ENCODE results near the gene DMTF1. TPM values are rescaled to one million over a fixed set of nuclear protein-coding genes. Genes with fewer than 3 reads are reported as not detected.
"Not testable (repeated sequence)": the region's sequence is repeated elsewhere in the genome, so short reads cannot be mapped to it uniquely, and the experiment has no call there.

The DMTF1 gene
- total RNA-seq, 1 donor from 2014 or later: 123 TPM

DNA sequence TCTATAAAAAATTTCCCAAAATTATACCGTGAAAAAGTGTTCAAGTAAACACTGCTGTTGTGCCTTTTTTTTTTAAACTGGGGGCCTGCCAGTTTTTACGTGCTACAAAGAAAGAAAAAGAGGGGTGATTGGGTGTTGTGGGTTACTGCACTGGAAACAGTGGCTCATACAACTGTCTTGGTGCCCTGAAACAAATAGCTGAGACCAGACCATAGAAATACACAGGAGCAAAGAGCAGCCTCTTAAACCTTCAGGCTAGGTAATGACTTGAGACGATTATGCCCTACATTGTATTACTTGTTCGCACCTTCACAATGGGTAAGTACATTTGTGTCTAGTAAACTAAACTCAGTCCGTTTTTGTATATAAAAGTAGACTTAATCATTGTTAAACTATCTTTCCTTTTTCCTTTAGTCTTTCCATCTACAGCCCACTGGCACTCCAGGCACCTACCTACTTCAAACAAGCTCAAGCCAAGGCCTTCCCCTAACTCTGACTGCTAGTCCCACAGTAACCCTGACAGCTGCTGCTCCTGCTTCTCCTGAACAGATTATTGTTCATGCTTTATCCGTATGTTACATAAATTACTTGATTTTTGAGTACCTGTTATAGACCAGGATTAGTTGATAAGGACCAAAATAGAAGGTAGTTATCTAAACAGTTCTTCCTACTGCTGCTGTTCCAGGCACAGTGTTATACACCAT is 40.7 kb downstream of the DMTF1 start:
- intact Hi-C loops (cut with micrococcal nuclease): loop anchor here (5.0 kb wide), 1 partner anchor 44 kb away; no protein-coding TSS in a partner anchor

GRCh38 chr7:87193912-87194311 is 41.7 kb downstream of the DMTF1 start:
- intact Hi-C loops (cut with micrococcal nuclease): loop anchor here (5.0 kb wide), 1 partner anchor 43 kb away; no protein-coding TSS in a partner anchor

DNA sequence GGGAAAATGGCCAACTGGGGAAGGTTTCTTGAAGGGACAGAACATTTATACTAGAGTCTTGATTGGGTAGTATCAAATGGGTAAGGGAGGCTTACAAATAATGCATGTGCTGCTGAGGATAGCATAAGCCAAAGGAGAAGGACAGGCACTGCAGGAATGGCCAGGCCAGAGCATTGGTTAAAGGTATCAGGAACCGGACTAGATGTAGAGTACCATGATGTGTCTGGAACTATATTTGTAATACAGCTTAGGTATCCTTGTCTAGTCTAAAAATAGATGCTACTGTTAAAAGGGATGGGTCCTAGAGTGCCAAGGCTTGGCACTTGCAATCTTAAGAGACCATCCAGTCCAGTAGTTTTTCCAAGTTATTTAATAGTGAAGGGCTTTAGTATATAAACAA is 47.0 kb downstream of the DMTF1 start:
- intact Hi-C loops (cut with micrococcal nuclease): loop anchor here (2.0 to 5.0 kb wide), 2 partner anchors 16 to 47 kb away; partner anchors contain the start of gene DMTF1

DNA sequence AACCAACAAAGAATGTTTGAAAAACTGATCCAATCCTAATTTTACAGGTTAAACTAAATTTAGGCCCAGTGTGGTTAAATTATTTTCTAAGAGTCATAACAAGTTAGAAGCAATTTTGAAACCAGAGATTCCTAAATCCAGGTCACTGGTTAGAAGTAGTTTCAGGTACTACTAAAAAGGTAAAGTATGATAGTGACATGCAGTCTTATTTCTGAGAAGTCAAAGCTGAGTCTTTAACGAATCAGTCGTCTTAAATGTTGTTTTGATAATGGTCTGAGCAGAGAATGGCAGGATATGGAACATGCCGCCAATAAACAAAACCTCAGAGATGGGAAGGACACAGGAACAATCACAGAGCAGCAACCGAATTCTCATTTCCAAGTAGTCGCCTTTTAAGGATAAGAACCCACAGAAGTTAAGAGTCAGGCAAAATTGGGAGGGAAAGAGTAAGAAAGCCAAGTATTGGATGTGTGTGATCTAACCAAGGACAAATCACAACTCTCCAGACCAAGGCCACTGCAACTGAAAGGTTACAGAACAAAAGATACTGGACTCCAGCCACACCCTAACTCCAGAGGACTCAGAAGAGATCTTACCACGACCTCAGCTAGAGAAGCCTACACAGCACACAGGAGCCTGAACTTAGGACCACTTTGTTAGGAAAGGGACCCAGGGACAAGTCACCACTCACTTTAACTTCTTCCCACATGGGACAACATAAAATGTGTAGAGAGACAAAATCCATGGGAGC is 47.6 kb downstream of the DMTF1 start:
- intact Hi-C loops (cut with micrococcal nuclease): loop anchor here (1.0 to 5.0 kb wide), 3 partner anchors 17 to 48 kb away; partner anchors contain the start of gene DMTF1

- intact Hi-C loops (cut with micrococcal nuclease): loop anchor here (1.0 kb wide), 1 partner anchor 10 kb away; no protein-coding TSS in a partner anchor
Observed at GRCh38 chr7:87202208-87202607, 50.0 kb downstream of the DMTF1 start.

GRCh38 chr7:87202705-87203104 is 50.5 kb downstream of the DMTF1 start:
- intact Hi-C loops (cut with micrococcal nuclease): loop anchor here (1.0 kb wide), 1 partner anchor 10 kb away; no protein-coding TSS in a partner anchor

- intact Hi-C loops (cut with micrococcal nuclease): not testable (repeated sequence)
Observed at GRCh38 chr7:87203929-87204328, 51.7 kb downstream of the DMTF1 start.

DNA sequence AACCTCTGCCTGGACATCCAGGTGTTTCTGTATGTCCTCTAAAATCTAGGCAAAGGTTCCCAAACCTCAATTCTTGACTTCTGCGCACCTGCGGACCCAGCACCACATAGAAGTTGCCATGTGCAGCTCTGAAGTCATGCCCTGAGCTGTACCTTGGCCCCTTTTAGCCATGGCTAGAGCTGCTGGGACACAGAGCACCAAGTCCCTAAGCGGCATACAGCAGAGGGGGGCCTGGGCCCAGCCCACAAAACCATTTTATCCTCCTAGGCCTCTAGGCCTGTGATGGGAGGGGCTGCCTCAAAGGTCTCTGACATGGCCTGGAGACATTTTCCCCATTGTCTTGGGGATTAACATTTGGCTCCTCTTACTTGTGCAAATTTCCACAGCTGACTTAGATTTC is 52.7 kb downstream of the DMTF1 start:
- intact Hi-C loops (cut with micrococcal nuclease): no loop called here

DNA sequence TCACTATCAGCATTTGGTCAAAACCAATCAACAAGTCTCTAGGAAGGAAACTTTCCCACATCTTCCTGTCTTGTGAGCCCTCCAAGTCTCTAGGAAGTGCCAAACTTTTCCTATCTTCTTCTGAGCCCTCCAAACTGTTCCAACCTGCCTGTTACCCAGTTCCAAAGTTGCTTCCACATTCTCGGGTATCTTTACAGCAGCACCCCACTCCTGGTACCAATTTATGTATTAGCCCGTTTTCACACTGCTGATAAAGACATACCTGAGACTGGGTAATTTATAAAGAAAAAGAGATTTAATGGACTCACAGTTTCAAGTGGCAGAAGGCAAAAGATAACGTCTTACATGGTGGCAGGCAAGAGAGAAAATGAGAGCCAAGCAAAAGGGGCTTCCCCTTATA is 53.4 kb downstream of the DMTF1 start:
- intact Hi-C loops (cut with micrococcal nuclease): not testable (repeated sequence)

GRCh38 chr7:87206361-87206760 is 54.1 kb downstream of the DMTF1 start:
- intact Hi-C loops (cut with micrococcal nuclease): no loop called here

DNA sequence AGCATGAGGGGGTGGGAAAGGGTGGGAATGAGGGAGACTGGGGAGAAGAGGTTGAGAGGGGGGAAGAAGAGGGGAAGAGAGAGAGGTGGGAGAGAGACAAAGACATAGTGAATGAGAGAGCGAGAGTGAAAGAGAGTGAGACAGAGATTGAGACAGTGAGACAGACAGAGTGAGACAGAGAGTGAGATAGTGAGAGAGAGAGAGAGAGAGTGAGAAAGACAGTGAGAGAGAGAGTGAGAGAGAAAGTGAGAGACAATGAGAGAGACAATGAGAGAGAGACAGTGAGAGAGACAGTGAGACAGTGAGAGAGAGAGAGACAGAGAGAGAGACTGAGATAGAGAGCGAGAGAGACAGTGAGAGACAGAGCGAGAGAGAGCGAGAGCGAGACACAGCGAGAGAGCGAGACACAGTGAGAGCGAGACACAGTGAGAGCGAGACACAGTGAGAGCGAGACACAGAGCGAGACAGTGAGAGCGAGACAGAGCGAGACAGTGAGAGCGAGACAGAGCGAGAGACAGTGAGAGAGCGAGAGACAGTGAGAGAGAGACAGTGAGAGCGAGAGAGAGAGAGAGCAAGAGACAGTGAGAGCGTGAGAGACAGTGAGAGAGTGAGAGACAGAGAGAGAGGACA is 57.2 kb downstream of the DMTF1 start:
- intact Hi-C loops (cut with micrococcal nuclease): no loop called here

- intact Hi-C loops (cut with micrococcal nuclease): loop anchor here (10.0 kb wide), 1 partner anchor 1004 kb away; no protein-coding TSS in a partner anchor
Observed at GRCh38 chr7:87210506-87210905, 58.3 kb downstream of the DMTF1 start.

GRCh38 chr7:87212498-87212897 is 60.2 kb downstream of the DMTF1 start:
- intact Hi-C loops (cut with micrococcal nuclease): loop anchor here (1.0 to 10.0 kb wide), 2 partner anchors 10 to 1002 kb away; no protein-coding TSS in a partner anchor

GRCh38 chr7:87213252-87213651 is 61.0 kb downstream of the DMTF1 start:
- intact Hi-C loops (cut with micrococcal nuclease): loop anchor here (10.0 kb wide), 1 partner anchor 1002 kb away; no protein-coding TSS in a partner anchor

DNA sequence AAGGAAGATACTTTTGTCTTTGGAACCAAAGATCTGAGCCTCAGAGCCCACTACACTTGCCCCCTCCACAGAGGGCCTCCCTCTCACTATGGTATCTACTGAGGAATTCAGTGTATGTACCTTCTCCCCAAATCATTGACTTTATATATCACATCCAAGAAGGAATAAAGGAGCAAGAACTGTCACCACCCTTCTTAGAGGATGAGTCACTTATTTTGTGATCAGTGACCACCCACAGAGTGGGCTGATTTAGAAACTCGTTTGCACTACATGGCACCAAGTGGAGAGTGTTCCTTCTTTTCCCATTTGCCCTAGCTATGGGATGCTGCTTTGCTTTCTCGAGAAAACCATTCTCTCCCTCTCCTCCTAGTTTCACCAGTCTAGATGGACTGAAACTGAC is 61.6 kb downstream of the DMTF1 start:
- intact Hi-C loops (cut with micrococcal nuclease): loop anchor here (10.0 kb wide), 1 partner anchor 1001 kb away; no protein-coding TSS in a partner anchor

DNA sequence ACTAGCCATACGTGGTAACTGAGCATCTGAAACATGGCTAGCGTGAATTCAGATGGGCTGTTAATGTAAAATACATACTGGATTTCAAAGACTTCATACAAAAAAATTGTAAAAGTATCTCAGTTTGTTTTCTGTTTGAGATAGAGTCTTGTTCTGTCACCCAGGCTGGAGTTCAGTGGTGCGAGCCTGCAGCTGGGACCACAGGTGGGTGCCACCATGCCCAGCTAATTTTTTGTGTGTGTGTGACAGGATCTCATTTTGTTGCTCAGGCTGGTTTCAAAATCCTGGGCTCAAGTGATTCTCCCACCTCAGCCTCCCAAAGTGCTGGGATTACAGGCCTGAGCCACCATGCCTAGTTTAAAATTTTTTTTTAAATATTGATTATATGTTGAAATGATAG is 62.8 kb downstream of the DMTF1 start:
- intact Hi-C loops (cut with micrococcal nuclease): loop anchor here (5.0 to 10.0 kb wide), 2 partner anchors 288 to 1000 kb away; no protein-coding TSS in a partner anchor

GRCh38 chr7:87216701-87217508 is 64.7 kb downstream of the DMTF1 start:
- intact Hi-C loops (cut with micrococcal nuclease): loop anchor here (2.0 to 10.0 kb wide), 3 partner anchors 290 to 998 kb away; partner anchors contain the start of gene RUNDC3B

DNA sequence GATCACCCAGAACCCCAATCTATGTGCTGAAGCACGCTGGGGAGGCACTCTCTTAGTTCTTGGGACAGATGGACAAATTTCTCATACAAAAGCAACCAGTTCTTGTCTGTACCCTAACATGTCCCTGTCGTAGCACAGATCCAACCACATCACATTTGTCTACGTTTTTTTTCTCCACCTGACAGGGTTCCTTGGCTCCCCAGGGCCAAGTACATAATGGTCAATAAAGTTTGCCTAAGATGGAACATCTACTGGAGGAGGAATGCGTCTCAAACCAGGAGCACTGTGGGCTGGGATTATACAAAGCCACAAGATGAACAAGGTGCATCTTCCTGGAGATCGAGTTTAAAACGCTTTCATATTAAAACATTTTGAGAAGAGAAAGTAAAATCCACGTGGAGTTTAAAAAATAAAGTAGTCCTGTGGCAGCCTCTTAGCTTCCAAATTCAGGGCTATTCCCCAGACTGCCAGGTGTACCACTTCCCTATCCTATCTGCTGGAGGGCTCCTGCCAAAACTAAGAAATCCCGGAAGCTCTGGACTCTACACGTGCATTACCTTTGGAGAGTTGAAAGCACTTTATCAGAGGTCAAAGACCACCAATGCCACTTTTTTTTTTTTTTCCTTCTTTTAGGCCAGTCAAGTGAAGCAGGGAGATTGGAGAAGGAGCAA is 65.9 kb downstream of the DMTF1 start:
- intact Hi-C loops (cut with micrococcal nuclease): loop anchor here (1.0 to 10.0 kb wide), 4 partner anchors 18 to 997 kb away; partner anchors contain the start of gene RUNDC3B

- intact Hi-C loops (cut with micrococcal nuclease): loop anchor here (1.0 to 10.0 kb wide), 6 partner anchors 18 to 996 kb away; partner anchors contain the start of genes DBF4, DMTF1 and SLC25A40
Observed at GRCh38 chr7:87218796-87219544, 66.7 kb downstream of the DMTF1 start.
